Colonic mucosa (tissue), 4 donors: ENCODE results near the gene NR1I3. TPM values are rescaled to one million over a fixed set of nuclear protein-coding genes. Genes with fewer than 3 reads are reported as not detected.

Experiments used
- DNase-seq: peaks from one replicate; pipeline ENCODE4 v3.0.0-alpha.2; 2020
- H3K27ac ChIP-seq: fragments of 200-600 bp; one replicate; pipeline ENCODE4 v1.8.0; 2021
- H3K27me3 ChIP-seq: fragments of 200-600 bp; one replicate; pipeline ENCODE4 v1.8.0; 2021
- H3K36me3 ChIP-seq: fragments of 200-600 bp; one replicate; pipeline ENCODE4 v1.8.0; 2021
- H3K4me1 ChIP-seq: fragments of 200-600 bp; one replicate; pipeline ENCODE4 v1.8.0; 2021; ENCODE audit warnings: mild to moderate bottlenecking
- H3K4me3 ChIP-seq: fragments of 200-600 bp; one replicate; pipeline ENCODE4 v1.8.0; 2021
- H3K9ac ChIP-seq, 2 donors: one replicate each; pipeline ENCODE4 v1.7.0; 2013; ENCODE audit warnings: control low read depth in 2 of 2, low read depth in 2 of 2, low read length in 2 of 2
- H3K9me3 ChIP-seq: fragments of 200-600 bp; one replicate; pipeline ENCODE4 v1.8.0; 2021
- intact Hi-C: fragments of 100-400 bp; cut with DNase I; formaldehyde crosslinking; loops from one replicate; pipeline ENCODE4 v1.14.1; 2022
- total RNA-seq, 2 donors: library from RNA; stranded (reverse); fragmentation: NEBNext Ultra II Directional in 1 of 2; extraction: Animal tissue kit (Norgen Biotek cat#: 25700) in 1 of 2; gene quantifications; one replicate each; pipeline ENCODE4 v1.2.1, GENCODE V29; 2021
- TF ChIP-seq, protein P1 (sequence below): fragments of 200-600 bp; IDR thresholded peaks from one replicate; pipeline ENCODE4 v1.8.0; 2022; ENCODE audit warnings: antibody characterized with exemption, mild to moderate bottlenecking
- donor health status: healthy.
- donor health status: DM: no; HTN: no; CAD: no.
- donor health status: DM: no; HTN: no; CAD: no.

The NR1I3 gene
- total RNA-seq, 2 donors from 2014 or later, result not detected

DNA sequence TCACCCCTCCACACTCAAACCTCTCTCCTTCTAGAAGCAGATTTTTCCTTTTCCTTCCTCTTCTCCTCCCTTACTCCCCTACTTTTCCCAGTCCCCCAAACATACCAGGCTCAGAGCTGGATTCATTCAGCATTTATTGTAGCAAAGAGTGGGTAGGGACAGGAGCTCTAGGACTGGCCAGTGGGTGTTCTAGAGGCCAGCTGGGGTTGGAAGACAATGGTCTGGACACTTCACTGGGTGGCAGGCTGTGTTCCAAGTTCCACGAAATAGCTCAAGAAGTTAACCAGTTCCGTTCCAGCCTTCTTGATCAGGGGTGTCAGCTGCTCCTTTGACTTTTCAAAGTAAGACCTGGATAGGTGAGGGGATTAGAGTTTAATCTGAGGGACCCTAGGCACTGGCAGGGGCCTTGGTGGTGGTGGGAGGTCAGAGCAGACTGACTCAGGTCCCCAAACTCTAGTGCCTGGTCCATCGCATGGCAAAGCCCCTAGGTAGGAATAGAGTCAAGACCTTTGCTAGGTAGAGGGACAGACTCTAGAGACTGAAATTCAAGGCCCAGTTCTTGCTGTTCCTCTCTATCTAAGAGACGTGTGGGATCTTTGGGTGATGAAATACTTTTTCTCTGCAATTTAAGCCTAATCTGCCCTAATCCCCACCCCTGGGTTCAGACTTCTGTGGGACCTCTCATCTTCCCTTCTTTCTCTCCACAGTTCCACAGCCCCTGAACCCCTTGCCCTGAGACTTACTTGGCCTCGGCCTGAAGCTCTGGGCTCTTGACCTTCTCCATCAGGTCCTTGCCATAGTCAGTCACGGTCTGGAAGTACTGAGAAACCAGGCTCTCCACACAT is 15.6 kb downstream of the NR1I3 start:
- TF ChIP-seq, protein P1, sequence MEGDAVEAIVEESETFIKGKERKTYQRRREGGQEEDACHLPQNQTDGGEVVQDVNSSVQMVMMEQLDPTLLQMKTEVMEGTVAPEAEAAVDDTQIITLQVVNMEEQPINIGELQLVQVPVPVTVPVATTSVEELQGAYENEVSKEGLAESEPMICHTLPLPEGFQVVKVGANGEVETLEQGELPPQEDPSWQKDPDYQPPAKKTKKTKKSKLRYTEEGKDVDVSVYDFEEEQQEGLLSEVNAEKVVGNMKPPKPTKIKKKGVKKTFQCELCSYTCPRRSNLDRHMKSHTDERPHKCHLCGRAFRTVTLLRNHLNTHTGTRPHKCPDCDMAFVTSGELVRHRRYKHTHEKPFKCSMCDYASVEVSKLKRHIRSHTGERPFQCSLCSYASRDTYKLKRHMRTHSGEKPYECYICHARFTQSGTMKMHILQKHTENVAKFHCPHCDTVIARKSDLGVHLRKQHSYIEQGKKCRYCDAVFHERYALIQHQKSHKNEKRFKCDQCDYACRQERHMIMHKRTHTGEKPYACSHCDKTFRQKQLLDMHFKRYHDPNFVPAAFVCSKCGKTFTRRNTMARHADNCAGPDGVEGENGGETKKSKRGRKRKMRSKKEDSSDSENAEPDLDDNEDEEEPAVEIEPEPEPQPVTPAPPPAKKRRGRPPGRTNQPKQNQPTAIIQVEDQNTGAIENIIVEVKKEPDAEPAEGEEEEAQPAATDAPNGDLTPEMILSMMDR, result no peak
- Histone ChIP-seq H3K36me3 (no peaks in the 10 kb centered on the region), H3K4me3 (no peak overlapping the region), H3K27ac (no peak overlapping the region), H3K9ac (no peak overlapping the region), H3K27me3 (no peaks in the 10 kb centered on the region), H3K4me1 (peaks cover 15% of the 10 kb centered on the region), H3K9me3 (no peaks in the 10 kb centered on the region)
- no peak for DNase-seq
- intact Hi-C loops, result no loop called here

DNA sequence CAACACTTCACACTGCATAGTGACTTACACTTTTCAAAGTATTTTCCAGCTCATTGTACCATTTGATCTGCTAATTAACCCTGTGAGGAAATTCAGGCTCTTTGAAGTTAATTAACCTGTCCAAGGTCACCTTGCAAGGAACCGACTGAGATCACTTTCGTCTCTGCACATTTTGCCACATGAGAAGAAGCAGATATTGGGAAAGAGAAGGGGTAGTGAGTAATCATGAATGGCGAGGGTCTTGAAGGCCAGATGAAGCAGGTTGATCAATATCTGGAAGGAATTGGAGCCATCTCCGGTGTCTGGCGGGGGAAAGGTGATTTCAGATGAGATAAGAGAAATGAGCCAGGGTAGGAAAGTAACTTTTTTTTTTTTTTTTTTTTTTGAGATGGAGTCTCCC is 18.0 kb downstream of the NR1I3 start:
- TF ChIP-seq, protein P1, result no peak
- no peaks in the 10 kb centered on the region for H3K36me3 ChIP-seq
- H3K27me3 ChIP-seq, result no peaks in the 10 kb centered on the region
- H3K9ac ChIP-seq, result no peak overlapping the region
- H3K9me3 ChIP-seq, result no peaks in the 10 kb centered on the region
- DNase-seq, result no peak
- H3K4me1 ChIP-seq, result no peaks in the 10 kb centered on the region
- no peak overlapping the region for H3K4me3 ChIP-seq
- no peak overlapping the region for H3K27ac ChIP-seq
- intact Hi-C loops, result no loop called here

DNA sequence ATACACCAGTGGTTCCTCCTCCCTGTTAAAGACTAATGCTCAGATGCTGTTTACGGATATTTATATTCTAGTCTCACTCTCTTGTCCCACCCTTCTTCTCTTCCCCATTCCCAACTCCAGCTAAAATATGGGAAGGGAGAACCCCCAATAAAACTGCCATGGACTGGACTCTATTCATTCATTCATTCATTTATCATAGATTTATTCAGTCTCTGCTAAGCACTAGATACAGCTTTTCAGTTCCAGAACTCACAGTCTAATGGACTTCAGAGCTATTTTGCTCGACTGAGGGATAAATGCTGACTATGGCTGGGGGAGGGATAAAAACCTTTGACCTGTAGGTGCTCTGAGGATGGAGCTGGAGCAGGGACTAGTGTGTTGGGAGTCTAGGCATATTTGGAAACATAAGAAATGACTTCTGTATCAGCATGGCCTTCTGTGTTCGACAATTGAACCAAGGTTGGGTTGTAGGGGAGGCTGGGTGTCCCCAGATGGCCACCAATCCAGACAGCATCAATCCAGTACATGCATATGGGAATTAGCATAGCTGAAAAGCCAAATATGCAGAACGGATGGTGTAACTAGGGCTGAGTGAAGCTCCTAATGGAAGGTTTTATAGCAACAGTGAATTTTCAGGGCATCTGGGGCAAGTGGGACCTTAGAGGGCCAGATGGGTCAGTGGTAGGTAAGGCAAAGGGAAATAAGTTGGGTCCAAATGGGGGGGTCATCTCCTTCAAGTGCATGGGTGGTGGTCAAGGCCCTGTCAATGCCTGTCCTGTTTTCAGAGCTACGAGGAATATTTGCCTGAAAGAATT is 18.7 kb downstream of the NR1I3 start:
- intact Hi-C loops, result no loop called here
- DNase-seq, result no peak
- H3K27me3 ChIP-seq, result no peaks in the 10 kb centered on the region
- H3K9me3 ChIP-seq, result no peaks in the 10 kb centered on the region
- no peak overlapping the region for H3K27ac ChIP-seq
- TF ChIP-seq, protein P1, result no peak
- no peak overlapping the region for H3K9ac ChIP-seq
- H3K36me3 ChIP-seq, result no peaks in the 10 kb centered on the region
- H3K4me3 ChIP-seq, result no peak overlapping the region
- H3K4me1 ChIP-seq, result no peaks in the 10 kb centered on the region

DNA sequence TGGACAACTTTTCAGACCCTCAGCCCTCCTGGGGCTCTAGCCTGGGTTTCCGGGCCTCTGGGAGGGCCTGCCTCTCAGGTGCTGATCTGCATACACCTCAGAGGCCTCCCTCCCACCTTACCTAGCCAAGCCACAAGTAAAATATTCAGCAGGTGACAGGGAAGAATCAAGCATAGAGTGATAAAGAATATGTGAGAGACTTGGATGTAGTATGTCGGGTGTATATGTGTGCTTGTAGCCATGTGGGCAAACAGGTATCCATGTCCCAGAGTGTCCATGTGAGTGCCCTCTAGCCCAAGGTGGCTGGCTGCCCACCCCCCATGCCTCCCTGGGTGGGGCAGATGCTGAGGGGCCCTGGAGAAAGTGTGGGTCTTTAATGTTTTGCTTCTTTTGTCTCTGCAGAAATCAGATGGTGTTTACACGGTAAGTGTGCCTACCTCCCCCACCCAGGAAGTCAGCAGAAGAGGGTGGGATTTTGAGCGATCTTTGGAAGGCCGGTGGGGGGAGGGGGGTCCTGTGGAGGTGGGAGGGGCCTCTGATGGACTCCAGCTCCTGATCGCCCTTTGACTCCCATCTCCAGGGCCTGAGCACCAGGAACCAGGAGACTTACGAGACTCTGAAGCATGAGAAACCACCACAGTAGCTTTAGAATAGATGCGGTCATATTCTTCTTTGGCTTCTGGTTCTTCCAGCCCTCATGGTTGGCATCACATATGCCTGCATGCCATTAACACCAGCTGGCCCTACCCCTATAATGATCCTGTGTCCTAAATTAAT is 19.5 kb downstream of the NR1I3 start:
- no peak for DNase-seq
- TF ChIP-seq, protein P1, result no peak
- Histone ChIP-seq H3K27me3 (no peaks in the 10 kb centered on the region), H3K9ac (no peak overlapping the region), H3K9me3 (no peaks in the 10 kb centered on the region), H3K27ac (no peak overlapping the region), H3K4me3 (no peak overlapping the region), H3K36me3 (peaks cover 6% of the 10 kb centered on the region), H3K4me1 (no peaks in the 10 kb centered on the region)
- intact Hi-C loops, result no loop called here

DNA sequence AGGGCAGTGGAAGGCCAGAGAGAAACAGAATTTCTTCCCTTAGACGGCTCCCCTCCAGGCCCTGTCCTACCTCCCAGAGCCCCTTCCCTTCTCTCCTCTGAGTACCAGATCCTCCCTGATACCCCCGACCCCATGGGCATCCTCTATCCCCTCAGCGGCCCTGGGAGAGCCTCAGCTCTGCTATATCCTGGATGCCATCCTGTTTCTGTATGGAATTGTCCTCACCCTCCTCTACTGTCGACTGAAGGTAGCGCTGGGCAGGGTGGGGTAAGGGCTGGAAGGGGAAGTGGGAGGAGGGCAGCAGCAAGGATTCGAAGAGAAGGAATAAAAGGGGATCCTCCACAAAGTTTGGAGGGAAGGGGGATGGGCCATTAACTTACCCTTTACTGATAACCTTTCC is 20.2 kb downstream of the NR1I3 start:
- DNase-seq, result no peak
- intact Hi-C loops, result no loop called here
- Histone ChIP-seq H3K9ac (no peak overlapping the region), H3K9me3 (no peaks in the 10 kb centered on the region), H3K4me1 (no peaks in the 10 kb centered on the region), H3K36me3 (peaks cover 13% of the 10 kb centered on the region), H3K27ac (peak overlapping the region; percentile 72), H3K4me3 (no peak overlapping the region), H3K27me3 (no peaks in the 10 kb centered on the region)
- TF ChIP-seq, protein P1, result no peak
